Fibroblast of the conjunctiva (primary cell): ENCODE measurements around the gene PLEKHH3.

Source experiments
- DNase-seq: peaks from one replicate; pipeline ENCODE4 v3.0.0-alpha.2; 2010; ENCODE audit warnings: low read depth

PLEKHH3 gene

DNA sequence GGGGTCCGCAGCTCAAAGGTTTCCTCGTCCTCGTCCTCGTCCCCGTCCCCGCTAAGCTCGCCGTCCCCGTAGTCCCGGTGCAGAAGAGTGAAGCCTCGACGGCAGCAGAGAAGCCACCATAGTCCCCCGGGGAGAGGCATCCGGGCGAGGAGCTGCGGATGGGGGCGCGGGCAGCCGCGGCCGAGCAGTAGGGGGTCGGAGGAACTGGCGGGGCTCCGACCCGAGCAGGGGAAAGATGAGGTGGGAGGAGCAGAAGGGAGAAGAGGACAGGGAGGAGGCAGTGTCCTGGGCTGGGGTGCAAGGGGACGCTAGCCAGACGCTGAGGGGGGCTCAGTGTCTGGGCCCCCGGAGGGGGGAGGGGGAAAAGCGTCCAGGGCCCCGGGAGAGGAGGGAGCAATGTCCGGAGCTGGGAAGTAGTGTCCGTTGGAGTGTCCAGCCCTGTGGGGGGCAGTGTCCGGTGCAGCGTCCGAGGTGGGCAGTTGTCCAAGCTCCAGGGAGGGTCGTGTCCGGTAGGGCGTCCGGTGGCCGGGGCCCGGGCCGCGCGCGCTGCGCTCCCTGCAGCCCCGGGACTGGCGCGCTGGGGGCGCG lies at the start of gene PLEKHH3:
PLEKHH3 (minus strand) TSS at position 571 of the 588 bp plus-strand sequence; CDS start at position 140, 431 bp downstream.
- DNase-seq = peak; percentile 24

DNA sequence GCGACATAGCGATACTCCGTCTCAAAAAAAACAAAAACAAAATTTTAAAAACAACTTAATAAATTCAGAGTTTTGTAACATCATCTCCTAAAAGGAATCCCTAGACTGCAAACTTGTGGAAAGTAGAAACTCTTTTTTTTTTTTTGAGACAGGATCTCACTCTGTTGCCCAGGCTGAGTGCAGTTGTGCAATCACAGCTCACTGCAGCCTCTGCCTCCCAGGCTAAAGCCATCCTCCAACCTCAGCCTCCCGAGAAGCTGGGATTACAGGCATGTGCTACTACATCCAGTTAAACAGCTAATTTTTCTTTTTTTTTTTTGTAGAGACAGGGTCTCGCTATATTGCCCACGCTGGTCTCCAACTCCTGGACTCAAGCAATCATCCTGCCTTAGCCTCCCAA lies 48.3 kb upstream of the PLEKHH3 start:
- no peak for DNase-seq

- DNase-seq = no peak
These were observed 46.8 kb upstream of the PLEKHH3 start for GRCh38 chr17:42723636-42724035.

DNA sequence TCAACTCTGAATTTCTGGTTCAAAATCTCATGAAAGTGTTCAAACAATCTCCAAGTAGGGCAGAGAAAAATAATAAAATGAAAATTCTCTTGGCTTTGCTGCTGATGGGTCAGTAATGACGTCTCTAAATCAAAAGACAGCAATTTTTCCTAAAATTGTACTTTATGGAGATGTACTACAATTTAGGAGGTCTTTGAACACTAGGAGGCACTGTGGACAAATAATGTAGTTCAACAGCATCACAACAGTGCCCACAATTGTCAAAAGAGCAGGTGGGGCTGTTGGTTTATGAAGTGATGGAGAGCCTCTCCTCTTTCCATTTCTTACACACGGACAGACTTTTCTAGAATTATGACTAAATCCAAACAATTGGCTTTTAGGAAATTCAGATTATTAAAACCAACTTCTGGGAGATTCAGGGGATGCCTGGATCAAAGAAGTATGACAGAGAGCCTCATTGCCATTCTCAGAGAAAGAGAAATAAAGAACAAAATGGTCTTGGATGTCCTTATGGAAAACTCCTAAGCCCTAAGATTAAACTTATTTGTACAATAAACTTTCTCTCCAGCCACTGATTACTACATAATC lies 44.3 kb upstream of the PLEKHH3 start:
- peak; percentile 73 for DNase-seq

DNA sequence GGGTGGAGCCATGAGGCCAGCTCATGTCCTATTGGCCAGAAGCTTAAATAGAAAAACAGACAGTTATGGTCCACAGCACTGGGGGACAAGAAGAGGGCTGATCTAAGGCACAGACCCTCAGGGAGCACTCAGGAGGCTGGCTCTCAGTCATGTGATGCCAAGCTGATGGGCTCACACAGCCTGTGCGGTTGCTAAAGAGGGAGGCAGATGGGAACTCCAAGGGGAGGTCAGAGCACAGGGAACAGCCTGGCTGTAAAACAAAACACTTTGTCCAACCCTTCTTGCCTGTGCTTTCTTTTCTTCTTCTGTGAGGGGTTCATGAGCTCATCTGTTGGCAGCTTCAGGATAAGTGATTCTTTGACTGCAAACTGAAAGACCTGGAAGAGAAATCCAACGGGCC lies 32.8 kb upstream of the PLEKHH3 start:
- no peak for DNase-seq

GRCh38 chr17:42708588-42708987 lies 31.8 kb upstream of the PLEKHH3 start:
- no peak for DNase-seq

DNA sequence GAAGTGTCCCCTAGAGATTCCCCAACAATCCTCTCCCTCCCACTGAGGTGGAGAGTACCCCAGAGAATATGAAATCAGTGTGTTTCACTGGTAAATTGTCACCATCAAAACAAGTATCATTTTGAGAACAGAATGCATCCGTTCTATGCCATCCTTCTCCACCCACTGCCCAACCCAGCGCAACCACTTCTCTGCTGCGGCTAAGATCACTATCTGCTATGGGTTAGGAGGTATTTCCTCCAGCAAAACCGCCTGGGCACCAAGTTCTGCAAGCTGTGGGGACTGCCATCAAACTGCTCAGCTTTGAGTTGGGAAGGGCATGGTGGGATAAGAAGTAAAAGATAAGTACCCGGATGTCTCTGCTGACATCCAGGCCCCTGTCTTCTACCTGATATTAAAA lies 29.9 kb upstream of the PLEKHH3 start:
- no peak for DNase-seq

- no peak for DNase-seq
These were observed 28.2 kb upstream of the PLEKHH3 start for GRCh38 chr17:42704837-42705494.

DNA sequence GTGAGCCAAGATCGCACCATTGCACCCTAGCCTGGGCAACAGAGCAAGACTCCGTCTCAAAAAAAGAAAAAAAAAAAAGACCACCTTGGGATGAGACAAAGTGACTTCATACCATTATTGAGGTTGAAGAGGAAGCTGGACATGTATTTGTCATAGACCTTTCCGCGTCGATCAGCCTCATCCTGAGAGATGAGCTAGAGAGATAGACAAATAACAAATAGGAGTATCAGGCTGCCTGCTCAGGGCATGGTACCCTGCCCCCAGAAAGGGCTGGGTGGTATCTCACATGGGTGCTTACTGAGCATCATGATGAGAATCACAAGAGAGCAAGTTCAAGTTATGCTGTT lies 27.7 kb upstream of the PLEKHH3 start:
- DNase-seq = no peak

DNA sequence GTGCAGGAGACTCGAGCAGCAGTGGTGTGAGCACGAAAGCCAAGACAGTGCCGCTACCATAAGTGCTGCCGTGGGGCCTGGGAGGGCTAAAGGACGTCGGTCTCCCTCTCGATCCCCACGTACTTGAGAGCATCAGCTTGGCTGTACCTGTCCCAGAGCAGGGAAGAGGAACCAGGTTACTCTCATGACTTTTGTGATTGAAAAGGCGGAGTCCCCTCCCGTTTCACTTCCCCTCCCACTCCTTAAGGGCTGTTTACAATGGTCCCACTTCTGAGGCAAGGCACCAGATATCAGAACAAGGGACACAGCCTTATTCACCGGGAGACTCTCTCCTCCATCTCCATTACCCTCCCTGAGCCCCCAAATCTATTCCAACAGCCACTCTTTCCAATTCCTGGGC lies 25.7 kb upstream of the PLEKHH3 start:
- DNase-seq = no peak

DNA sequence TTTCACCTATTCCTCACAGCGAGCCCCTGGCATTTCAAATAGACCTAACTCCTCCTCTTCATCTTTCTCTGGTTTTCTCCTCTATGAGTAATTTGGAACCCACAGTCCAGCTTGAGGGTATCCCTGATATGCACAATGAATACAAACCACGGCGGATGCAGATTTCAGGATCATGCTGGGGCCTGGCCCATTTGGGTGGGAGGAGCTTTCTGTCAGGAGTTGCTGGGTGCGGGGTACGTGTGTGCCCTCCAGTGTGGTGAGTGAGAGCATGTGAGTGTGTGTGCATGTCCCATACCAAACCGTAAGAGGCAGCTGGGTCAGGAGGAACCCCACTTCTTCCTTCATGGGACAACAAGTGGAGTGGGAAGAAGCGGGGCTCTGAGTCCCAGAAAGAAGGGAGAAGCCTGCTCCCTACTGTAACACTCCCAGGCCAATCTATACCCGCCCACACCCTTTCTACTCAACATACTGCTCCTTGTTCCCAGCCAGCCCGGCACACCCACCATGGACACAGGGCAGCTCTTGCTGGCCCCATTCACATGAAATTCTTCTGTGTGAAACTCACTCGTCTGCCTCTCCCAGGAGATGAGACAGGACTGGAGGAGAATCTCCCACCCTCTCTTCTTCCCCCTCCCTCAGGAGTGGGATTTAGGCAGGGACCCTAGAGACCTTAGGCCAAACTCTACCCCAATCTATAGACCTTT lies 23.9 kb upstream of the PLEKHH3 start:
- DNase-seq = no peak

- DNase-seq = no peak
These were observed 22.6 kb upstream of the PLEKHH3 start for GRCh38 chr17:42699415-42699740.

GRCh38 chr17:42698736-42699414 lies 22.1 kb upstream of the PLEKHH3 start:
- DNase-seq = peak; percentile 71

DNA sequence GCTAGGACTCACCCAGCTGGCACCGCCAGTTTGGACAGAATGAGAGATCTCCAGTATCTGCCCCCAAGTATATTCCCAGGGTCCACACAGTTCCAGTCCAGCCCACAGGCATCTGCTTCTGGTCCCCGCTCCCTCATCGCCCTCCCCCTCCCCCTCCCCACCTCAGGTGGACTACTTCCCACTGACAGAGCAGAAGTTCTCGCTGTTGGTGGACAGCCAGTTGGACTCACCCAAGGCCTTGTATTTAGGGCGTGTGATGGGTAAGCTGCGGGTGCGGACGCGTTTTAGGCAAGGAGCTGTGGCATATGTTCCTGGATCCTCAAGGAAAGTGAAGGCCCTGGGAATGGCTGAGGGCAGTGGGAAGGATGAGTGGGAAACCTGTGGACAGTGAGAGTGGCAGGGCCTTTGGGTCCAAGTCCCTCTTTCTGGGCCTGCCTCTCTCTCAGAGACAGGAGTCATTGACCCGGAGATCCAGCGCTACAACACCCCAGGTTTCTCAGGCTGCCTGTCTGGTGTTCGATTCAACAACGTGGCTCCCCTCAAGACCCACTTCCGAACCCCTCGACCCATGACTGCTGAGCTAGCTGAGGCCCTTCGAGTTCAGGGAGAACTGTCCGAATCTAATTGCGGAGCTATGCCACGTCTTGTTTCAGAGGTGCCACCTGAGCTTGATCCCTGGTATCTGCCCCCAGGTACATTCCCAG lies 20.5 kb upstream of the PLEKHH3 start:
- DNase-seq = no peak

DNA sequence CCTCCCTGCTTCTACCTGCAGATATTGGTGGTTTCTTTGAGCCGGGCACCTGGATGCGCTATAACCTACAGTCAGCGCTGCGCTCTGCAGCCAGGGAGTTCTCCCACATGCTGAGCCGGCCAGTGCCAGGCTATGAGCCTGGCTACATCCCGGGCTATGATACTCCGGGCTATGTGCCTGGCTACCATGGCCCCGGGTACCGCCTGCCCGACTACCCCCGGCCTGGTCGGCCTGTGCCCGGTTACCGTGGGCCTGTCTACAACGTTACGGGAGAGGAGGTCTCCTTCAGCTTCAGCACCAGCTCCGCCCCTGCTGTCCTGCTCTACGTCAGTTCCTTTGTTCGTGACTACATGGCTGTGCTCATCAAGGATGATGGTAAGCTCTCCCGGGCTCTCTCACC lies 18.7 kb upstream of the PLEKHH3 start:
- no peak for DNase-seq

DNA sequence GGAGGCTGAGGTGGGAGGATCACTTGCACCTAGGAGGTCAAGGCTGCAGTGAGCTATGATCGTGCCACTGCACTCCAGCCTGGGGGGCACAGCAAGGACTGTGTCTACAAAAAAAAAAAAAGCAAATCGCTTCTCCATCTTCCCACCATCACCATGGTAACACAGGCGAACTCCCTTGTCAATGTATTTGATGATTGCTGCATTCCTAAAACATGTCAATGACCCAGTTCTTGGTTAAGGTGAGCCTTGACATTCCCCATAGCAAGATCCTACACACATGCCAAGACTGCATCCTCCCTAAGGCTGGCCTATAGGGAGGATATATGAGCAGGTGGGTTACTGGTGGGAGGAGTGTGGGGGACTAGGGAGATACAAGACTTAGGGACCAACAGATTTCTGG lies 17.7 kb upstream of the PLEKHH3 start:
- no peak for DNase-seq

DNA sequence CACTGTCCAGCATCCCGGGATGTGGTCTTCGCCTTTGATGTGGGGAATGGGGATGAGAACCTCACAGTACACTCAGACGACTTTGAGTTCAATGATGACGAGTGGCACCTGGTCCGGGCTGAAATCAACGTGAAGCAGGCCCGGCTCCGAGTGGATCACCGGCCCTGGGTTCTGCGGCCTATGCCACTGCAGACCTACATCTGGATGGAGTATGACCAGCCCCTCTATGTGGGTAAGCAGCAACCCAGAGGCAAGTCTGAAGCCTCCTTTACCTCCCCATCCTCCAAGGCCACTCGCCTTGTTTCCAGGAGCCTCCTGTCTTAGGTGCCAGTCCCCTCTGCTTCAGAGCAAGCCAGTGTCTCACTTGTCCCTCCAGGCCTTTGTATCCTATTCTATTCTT lies 15.7 kb upstream of the PLEKHH3 start:
- DNase-seq = no peak

DNA sequence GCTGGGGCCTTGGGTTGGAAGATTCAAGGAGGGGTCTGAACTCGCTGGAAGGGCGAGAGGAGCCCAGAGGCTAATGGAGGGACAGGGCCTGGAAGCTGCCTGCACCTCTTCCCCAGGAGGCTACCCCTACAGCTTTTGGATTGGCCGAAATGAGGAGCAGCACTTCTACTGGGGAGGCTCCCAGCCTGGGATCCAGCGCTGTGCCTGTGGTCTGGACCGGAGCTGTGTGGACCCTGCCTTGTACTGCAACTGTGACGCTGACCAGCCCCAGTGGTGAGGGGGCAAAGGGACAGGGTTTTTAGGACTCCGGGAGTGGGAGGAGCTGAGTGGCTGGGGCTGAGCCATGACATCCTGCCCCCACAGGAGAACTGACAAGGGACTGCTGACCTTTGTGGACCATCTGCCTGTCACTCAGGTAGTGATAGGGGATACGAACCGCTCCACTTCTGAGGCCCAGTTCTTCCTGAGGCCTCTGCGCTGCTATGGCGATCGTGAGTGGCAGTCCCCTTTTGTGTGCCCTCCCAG lies 14.3 kb upstream of the PLEKHH3 start:
- DNase-seq = no peak

- no peak for DNase-seq
These were observed 13.8 kb upstream of the PLEKHH3 start for GRCh38 chr17:42690596-42690995.

DNA sequence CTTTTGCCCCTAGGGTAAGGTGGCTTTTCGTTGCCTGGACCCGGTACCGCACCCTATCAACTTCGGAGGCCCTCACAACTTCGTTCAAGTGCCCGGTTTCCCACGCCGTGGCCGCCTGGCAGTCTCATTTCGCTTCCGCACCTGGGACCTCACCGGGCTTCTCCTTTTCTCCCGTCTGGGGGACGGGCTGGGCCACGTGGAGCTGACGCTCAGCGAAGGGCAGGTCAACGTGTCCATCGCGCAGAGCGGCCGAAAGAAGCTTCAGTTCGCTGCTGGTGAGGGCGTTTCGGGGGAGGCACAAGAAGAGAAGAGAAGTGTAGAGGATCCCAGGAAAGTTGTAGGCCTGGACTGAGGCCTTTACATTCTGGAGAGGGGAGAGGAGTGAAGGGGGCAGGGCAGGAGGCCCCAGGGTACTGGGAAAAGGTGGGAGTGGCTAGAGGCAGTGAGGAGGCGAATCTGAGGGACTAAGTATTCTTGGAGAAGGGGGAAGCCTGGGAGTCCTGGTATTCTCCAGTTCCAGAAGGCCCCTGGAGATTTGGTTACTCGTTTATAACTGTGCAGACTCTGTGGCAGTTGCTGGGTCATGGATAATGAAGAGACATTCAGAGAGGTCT lies 11.0 kb upstream of the PLEKHH3 start:
- DNase-seq = no peak

DNA sequence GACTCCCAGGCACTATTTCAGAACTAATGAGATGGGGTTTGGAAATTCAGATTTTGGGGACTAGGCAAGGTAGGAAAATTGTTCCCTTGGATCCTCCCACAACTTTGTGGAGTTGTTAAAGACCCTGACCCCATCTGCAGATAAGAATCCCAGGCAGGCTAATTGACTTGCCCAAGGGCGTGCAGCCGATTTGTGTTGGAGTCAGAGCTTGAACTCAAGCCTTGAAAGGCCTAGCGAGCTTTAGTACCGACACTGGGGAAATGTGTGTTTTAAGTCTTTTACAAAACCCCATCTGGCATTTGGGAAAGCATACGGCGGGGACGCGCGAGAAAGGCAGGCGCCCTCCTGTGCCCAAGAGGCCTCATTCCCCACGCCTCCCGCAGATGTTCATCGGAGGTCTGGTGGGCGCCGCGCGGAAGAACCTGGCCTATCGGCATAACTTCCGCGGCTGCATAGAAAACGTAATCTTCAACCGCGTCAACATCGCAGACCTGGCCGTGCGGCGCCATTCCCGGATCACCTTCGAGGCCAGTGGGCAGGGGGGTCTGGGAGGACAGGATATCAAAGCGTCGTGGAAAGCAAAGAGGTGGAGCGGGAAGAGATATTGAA lies 9.8 kb upstream of the PLEKHH3 start:
- no peak for DNase-seq
